T47D (cell line): ENCODE measurements around the gene HS6ST3.
A peak's percentile ranks its signal among the peaks of the same experiment; 100 is the strongest.
"Not testable (repeated sequence)": the region's sequence is repeated elsewhere in the genome, so short reads cannot be mapped to it uniquely, and the experiment has no call there.

Experiments used
- DNase-seq, 2 experiments: peaks; one replicate each; pipeline versions ENCODE4 v3.0.0 to v3.0.0-alpha.2; 2011 to 2012; ENCODE audit warnings: low read depth in 1 of 2, low spot score in 1 of 2
- JUND ChIP-seq: IDR thresholded peaks from 2 replicates; pipeline ENCODE4 v1.6.1; 2012; ENCODE audit warnings: low read depth
- in situ Hi-C: cut with HindIII; loops from 2 replicates; pipeline ENCODE4 v1.10.0; 2016; ENCODE audit warnings: low sequenced_read_pairs, low pct_unique_long_range_greater_than_20kb

HS6ST3 gene

GRCh38 chr13:96109125-96109524 lies 19.2 kb downstream of the HS6ST3 start:
- TF ChIP-seq JUND: no peak
- in situ Hi-C loops: no loop called here
- no peak for DNase-seq

DNA sequence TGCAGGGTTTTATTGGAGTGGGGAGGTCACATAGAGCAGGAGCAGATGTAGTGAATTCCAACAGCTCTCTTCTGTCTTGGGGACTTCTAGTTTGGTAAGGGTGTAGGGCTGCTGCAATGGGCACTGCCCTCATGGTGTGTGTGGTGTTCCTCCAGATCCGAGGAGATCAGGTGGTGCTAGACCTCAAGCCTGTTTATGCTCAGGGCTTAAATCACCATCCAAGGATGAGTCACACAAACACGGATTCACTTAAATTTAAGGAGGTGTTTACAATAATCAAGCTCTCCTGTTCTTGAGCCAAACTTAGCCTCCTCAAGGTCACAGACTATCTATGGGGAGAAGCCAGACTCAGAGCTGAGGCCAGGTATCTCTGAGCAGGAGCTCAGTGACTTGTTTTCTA lies 23.0 kb downstream of the HS6ST3 start:
- no peak for DNase-seq
- TF ChIP-seq JUND: no peak
- in situ Hi-C loops: no loop called here

GRCh38 chr13:96115368-96115767 lies 25.5 kb downstream of the HS6ST3 start:
- DNase-seq, in situ Hi-C loops: not testable (repeated sequence)

DNA sequence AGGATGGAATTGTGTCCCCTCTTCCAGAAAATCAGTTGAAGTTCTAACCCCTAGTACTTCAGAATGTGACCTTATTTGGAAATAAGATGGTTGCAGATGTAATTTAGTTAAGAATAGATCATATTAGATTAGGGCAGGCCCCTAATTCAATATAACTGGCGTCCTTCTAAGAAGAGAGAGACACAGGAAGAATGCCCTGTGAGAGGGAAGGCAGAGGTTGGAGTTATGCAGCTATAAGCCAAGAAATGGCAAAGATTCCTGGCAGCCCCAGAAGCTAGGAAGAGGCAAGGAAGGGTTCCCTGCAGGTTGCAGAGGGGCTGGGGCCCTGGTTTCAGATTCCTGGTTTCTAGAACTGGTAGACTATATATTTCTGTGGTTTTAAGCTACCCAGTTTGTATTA lies 30.0 kb downstream of the HS6ST3 start:
- no peak for TF ChIP-seq JUND
- DNase-seq: no peak
- in situ Hi-C loops: no loop called here

GRCh38 chr13:96130818-96131340 lies 41.0 kb downstream of the HS6ST3 start:
- DNase-seq: no peak
- TF ChIP-seq JUND: no peak
- in situ Hi-C loops: no loop called here

GRCh38 chr13:96141032-96141431 lies 51.1 kb downstream of the HS6ST3 start:
- in situ Hi-C loops: no loop called here
- TF ChIP-seq JUND: no peak
- peak in 1 of 2 experiments; percentile 64 for DNase-seq

- no peak for DNase-seq
- TF ChIP-seq JUND: no peak
- in situ Hi-C loops: no loop called here
Measured at GRCh38 chr13:96159725-96160124, 69.8 kb downstream of the HS6ST3 start.

- TF ChIP-seq JUND: no peak
- DNase-seq: no peak
- in situ Hi-C loops: no loop called here
Measured at GRCh38 chr13:96161141-96161540, 71.2 kb downstream of the HS6ST3 start.

DNA sequence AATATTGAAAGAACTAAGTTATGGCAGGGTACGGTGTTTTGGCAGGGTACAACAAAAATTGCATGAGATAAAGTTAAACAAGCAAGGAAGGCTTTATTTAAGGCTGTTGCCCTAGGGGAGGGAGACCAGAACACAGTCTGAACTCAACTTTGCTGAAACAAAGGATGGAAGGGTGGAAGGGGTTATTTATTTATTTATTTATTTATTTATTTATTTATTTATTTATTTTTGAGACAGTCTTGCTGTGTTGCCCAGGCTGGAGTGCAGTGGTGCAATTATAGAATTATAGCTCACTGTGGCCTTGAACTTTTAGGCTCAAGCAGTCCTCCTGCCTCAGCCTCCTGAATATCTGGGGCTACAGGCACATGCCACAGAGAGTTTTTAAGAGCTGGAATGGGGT lies 75.9 kb downstream of the HS6ST3 start:
- no peak for DNase-seq
- no peak for TF ChIP-seq JUND
- in situ Hi-C loops: no loop called here

DNA sequence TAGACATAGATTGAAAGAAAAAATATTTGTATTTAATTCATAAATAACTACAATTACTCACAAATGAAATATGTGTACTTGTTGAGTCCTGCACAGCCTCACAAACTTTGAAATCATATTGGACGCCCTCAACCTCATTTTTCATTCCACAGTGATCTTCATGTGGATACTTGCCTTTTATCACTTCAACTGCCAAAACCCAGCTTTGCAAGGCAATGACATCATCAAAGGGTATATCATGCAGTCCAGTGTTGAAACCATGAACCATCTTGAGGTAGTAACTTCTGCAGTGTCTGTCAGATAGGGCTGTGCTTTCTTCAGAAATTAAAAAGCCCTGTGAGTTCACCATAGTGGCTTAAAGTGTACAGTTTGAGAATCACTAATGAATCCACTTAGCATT lies 82.2 kb downstream of the HS6ST3 start:
- no peak for TF ChIP-seq JUND
- in situ Hi-C loops: no loop called here

GRCh38 chr13:96178759-96179158 lies 88.9 kb downstream of the HS6ST3 start:
- TF ChIP-seq JUND: no peak
- DNase-seq: no peak
- in situ Hi-C loops: no loop called here

More for the DNA sequence above, 82.2 kb downstream of the HS6ST3 start:
- DNase-seq: no peak

DNA sequence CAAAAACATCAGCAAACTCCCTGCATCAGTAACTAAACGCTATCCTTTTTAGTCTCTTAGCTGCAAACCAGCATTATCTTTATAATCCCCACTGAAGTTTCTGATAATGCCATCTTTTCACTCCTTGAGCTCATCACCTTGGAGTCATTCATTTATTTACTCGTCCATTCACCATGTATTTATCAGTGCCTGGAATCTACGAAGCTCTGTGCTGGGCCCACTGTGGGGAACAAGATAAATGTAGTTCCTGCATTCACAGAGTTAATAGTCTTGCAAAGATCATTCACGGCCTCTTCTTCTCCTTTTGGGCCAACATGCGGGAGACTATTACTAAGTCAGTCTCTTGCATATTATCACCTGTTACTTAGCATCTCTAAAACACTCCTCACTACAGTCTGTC lies 89.4 kb downstream of the HS6ST3 start:
- no peak for TF ChIP-seq JUND
- in situ Hi-C loops: no loop called here
- DNase-seq: no peak

DNA sequence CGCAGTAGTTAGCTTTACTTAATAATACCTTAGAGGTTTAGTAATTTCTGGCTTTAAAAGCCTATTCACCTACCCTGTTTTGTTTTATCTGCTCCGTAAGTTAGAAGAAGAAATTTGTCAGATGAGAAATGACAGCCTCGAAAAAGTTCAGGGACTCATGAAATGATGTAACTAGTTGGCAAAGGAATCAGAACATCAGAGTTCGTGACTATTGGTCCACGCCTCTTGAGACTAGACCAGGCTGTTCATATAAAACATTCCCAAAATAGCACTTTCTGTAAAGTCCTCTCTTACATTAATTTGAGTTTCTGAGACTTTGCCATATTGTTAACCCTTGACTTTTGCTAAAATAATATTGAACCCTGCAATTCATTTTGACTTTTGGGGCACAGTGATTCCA lies 92.0 kb downstream of the HS6ST3 start:
- in situ Hi-C loops: no loop called here
- no peak for DNase-seq
- no peak for TF ChIP-seq JUND

GRCh38 chr13:96185818-96186217 lies 95.9 kb downstream of the HS6ST3 start:
- TF ChIP-seq JUND: no peak
- DNase-seq: no peak
- in situ Hi-C loops: no loop called here
